AG04450 (cell line): ENCODE results near the gene MYLIP. TPM values are rescaled to one million over a fixed set of nuclear protein-coding genes. Genes with fewer than 3 reads are reported as not detected.

Experiments used
- CTCF ChIA-PET: fragments of 300-600, 350-600 bp; formaldehyde crosslinking; extraction: SDS; loops from one replicate; lab custom pipeline; 2022; ENCODE audit warnings: antibody characterized with exemption, inconsistent platforms; lab: Charles Lee
- POLR2A ChIA-PET: fragments of 350-600 bp; formaldehyde crosslinking; extraction: SDS; loops from one replicate; lab custom pipeline; 2021; ENCODE audit warnings: antibody characterized with exemption, inconsistent platforms; lab: Yijun Ruan, JAX
- DNase-seq: peaks from one replicate; pipeline ENCODE4 v3.0.0-alpha.2; 2011; ENCODE audit warnings: low read depth, low spot score
- H3K27ac ChIP-seq: one replicate; pipeline ENCODE4 v1.5.1; 2012; ENCODE audit warnings: low read depth, low read length, control low read depth
- H3K27me3 ChIP-seq: one replicate; pipeline ENCODE4 v1.6.0; 2012; ENCODE audit warnings: low read length; ENCODE audit not compliant: control insufficient read depth, insufficient read depth
- H3K4me3 ChIP-seq: 2 replicates; pipeline ENCODE4 v1.5.1; 2011; ENCODE audit warnings: mild to moderate bottlenecking, low read depth, low read length, control low read depth
- H3K9me3 ChIP-seq: 2 replicates; pipeline ENCODE4 v1.5.1; 2012; ENCODE audit warnings: low read length; ENCODE audit not compliant: control insufficient read depth, insufficient read depth
- polyA plus RNA-seq: library from polyadenylated mRNA; depleted of rRNA; stranded (reverse); fragments of >200 nt; gene quantifications from 2 replicates; pipeline ENCODE4 v1.2.3, GENCODE V29; 2011
- TF ChIP-seq, protein P1 (sequence below): IDR thresholded peaks from 2 replicates; pipeline ENCODE4 v1.5.1; 2011; ENCODE audit warnings: low read depth, low read length, control low read depth, inconsistent platforms

The MYLIP gene
- polyA plus RNA-seq, 1 experiment = 4.8 TPM

DNA sequence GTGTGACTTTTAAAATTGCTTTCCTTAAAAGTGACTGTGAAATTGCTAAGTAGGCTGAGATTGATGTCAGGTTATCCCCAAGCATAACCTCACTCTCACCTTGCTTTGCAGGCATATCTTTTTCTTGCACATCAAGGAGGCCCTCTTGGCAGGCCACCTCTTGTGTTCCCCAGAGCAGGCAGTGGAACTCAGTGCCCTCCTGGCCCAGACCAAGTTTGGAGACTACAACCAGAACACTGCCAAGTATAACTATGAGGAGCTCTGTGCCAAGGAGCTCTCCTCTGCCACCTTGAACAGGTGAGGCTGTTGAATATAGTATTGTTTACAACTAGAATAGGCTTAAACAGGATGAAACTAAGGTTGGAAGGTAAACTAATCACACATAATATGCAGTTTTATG is 12.6 kb downstream of the MYLIP start:
- Histone ChIP-seq H3K9me3 (no peaks in the 10 kb centered on the region), H3K4me3 (no peak overlapping the region), H3K27ac (no peak overlapping the region), H3K27me3 (no peaks in the 10 kb centered on the region)
- DNase-seq = no peak
- ChIA-PET CTCF (no interaction called here), POLR2A (no interaction called here)
- TF ChIP-seq, protein P1, sequence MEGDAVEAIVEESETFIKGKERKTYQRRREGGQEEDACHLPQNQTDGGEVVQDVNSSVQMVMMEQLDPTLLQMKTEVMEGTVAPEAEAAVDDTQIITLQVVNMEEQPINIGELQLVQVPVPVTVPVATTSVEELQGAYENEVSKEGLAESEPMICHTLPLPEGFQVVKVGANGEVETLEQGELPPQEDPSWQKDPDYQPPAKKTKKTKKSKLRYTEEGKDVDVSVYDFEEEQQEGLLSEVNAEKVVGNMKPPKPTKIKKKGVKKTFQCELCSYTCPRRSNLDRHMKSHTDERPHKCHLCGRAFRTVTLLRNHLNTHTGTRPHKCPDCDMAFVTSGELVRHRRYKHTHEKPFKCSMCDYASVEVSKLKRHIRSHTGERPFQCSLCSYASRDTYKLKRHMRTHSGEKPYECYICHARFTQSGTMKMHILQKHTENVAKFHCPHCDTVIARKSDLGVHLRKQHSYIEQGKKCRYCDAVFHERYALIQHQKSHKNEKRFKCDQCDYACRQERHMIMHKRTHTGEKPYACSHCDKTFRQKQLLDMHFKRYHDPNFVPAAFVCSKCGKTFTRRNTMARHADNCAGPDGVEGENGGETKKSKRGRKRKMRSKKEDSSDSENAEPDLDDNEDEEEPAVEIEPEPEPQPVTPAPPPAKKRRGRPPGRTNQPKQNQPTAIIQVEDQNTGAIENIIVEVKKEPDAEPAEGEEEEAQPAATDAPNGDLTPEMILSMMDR = no peak

DNA sequence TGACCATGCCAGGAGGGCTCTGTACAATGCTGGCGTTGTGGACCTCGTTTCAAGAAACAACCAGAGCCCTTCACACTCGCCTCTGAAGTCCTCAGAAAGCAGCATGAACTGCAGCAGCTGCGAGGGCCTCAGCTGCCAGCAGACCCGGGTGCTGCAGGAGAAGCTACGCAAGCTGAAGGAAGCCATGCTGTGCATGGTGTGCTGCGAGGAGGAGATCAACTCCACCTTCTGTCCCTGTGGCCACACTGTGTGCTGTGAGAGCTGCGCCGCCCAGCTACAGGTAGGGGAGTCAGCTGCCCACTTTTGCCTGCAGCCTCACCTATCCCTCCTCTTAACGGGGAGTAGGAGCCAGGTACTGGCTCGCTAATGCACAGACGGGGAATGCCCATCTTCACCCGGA is 16.2 kb downstream of the MYLIP start:
- Histone ChIP-seq H3K9me3 (no peaks in the 10 kb centered on the region), H3K27ac (no peak overlapping the region), H3K4me3 (no peak overlapping the region), H3K27me3 (no peaks in the 10 kb centered on the region)
- CTCF ChIA-PET = no interaction called here
- POLR2A ChIA-PET = no interaction called here
- TF ChIP-seq, protein P1 = no peak
- no peak for DNase-seq

DNA sequence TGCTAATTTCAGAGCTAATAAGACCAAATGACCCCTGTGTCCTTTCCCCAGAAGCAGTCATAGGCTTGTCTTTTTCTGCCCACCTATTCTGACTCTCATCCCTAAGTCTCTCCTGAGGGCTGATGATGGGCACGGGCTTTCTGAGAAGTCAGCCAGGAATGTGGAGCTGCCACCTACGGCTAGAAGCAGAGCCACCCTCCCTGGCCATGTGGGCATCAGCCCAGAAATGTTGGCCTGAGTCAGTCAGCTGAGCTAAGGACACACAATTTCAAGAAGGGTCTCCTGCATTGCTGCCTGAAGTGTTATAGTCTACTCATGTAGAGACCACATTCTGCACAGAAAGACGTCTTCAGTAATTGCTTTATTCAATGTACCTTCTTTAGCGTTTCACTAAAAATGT is 17.1 kb downstream of the MYLIP start:
- ChIA-PET CTCF (interaction anchor here (0.9 kb wide), 1 partner anchor 23 kb away, joined by 3 read pairs; no protein-coding TSS in a partner anchor), POLR2A (no interaction called here)
- no peak overlapping the region for H3K4me3 ChIP-seq
- TF ChIP-seq, protein P1 = no peak
- DNase-seq = no peak
- no peaks in the 10 kb centered on the region for H3K27me3 ChIP-seq
- no peak overlapping the region for H3K27ac ChIP-seq
- H3K9me3 ChIP-seq = no peaks in the 10 kb centered on the region

DNA sequence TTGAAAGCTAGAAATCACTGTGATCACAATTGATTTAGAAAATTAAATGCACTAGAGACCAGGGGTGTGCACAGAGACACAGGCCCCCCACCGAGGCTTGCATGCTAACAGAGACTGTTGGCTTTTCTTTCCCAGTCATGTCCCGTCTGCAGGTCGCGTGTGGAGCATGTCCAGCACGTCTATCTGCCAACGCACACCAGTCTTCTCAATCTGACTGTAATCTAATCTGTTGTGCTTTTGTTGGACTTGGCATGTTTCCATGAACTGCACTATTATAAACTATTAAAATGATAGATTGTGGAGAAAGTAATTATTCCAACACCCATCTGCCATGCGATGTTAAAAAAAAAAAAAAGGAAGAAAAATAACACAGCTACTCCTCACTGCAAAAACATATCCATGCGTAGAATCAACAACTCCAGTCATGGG is 17.7 kb downstream of the MYLIP start:
- CTCF ChIA-PET = interaction anchor here (0.6 to 1.8 kb wide), 4 partner anchors 23 to 455 kb away, joined by 3 to 5 read pairs (median 4); no protein-coding TSS in a partner anchor
- Histone ChIP-seq H3K27me3 (no peaks in the 10 kb centered on the region), H3K9me3 (no peaks in the 10 kb centered on the region), H3K4me3 (no peak overlapping the region), H3K27ac (no peak overlapping the region)
- DNase-seq = no peak
- POLR2A ChIA-PET = no interaction called here
- TF ChIP-seq, protein P1 = no peak

DNA sequence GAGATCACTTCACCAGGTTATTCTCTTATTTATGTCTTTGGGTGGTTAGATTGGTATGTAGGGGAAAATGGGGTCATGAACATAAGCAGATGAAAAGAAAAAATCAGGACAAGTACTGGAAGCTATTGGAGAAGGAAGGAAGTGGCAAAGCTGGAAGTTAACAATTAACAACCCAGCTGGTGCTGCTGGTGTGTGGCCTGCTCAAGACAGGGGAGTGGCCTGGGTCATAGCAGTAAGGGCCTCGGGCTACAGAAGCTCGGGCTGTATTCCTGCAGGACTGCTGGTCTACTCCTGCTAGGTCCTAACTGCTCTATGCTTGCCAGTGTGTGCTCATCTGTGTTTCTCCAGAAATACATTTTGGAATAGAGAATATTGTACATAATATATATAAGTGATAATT is 19.6 kb downstream of the MYLIP start:
- no peaks in the 10 kb centered on the region for H3K27me3 ChIP-seq
- TF ChIP-seq, protein P1 = no peak
- no peak overlapping the region for H3K4me3 ChIP-seq
- DNase-seq = no peak
- ChIA-PET POLR2A (no interaction called here), CTCF (no interaction called here)
- H3K27ac ChIP-seq = no peak overlapping the region
- H3K9me3 ChIP-seq = no peaks in the 10 kb centered on the region
